HT-29 (cell line): ENCODE results near the gene PPP1R27. TPM values are rescaled to one million over a fixed set of nuclear protein-coding genes. Genes with fewer than 3 reads are reported as not detected.

Source experiments
- DNase-seq: peaks from one replicate; pipeline ENCODE4 v3.0.0-alpha.2; 2015; ENCODE audit warnings: low spot score
- total RNA-seq: library from RNA; depleted of rRNA; stranded (reverse); fragments of >200 nt; shearing (Covaris generic); gene quantifications from 2 replicates; pipeline ENCODE4 v1.2.3, GENCODE V29; 2014

The PPP1R27 gene
- total RNA-seq, 1 experiment from 2014 or later, result 3.0 TPM

DNA sequence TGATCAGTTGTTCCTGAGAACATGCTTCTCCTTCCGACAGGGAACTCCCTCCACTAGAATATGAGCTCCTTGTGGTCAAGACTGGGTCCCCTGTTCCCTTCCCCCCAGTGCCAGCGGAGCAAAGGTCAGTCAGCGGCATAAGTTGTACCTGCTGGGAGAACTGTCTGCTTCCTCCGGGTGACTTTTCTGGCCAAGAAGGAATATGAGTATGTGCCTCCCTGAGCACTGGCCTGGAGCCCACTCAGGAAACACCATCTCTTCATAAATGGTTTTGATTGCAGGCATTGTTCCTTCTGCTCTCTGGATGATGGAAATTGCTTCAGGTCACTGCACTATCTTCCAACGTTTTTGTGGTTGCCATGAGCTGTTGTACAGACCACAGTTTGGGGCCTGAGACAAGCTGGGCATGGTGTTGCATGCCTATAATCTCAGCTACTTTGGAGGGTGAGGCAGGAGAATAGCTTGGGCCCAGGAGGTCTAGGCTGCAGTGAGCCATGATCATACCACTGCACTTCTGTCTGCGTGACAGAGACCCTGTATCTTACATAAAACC, 28.3 kb upstream of the PPP1R27 start:
- DNase-seq, result no peak

DNA sequence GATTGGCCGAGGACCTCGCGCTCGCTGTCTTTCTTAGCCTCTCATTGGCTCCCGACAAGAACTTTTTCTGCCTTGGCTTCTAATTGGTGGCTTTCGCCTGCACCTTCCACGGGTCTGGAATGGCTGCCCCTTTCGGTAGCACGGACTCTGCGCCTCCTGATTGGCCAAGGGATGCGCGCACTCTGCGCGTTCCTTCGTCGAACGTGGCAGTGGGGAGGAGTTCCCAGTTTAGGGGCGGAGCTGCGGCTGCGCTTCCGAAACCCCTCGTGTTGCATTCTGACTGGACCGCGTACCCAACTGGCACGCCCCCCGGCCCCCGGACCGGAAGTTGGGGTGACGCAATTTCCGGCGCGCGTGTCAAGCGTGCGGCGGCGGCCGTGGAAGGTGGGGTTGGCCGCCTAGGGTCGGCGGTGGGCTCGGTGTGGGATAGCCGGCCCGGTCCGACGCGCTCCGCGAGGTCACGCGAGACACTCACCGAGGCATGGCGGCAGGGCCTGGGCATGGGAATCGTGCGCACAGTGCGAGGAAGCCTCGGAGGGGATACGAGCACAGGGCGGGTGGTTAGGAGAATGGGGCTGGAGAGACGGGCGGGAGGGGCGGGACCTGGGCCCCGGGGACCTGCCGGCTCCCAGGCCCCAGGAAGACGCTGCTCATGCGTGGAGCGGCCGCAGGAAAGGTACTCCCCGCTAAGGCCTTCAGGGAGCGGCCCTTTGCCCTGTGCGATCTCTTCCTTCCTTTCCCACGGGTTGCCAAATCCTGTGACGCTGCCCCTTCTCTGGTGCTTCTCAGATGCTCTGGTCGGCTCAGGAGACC, 26.1 kb upstream of the PPP1R27 start:
- peak; percentile 99 for DNase-seq

DNA sequence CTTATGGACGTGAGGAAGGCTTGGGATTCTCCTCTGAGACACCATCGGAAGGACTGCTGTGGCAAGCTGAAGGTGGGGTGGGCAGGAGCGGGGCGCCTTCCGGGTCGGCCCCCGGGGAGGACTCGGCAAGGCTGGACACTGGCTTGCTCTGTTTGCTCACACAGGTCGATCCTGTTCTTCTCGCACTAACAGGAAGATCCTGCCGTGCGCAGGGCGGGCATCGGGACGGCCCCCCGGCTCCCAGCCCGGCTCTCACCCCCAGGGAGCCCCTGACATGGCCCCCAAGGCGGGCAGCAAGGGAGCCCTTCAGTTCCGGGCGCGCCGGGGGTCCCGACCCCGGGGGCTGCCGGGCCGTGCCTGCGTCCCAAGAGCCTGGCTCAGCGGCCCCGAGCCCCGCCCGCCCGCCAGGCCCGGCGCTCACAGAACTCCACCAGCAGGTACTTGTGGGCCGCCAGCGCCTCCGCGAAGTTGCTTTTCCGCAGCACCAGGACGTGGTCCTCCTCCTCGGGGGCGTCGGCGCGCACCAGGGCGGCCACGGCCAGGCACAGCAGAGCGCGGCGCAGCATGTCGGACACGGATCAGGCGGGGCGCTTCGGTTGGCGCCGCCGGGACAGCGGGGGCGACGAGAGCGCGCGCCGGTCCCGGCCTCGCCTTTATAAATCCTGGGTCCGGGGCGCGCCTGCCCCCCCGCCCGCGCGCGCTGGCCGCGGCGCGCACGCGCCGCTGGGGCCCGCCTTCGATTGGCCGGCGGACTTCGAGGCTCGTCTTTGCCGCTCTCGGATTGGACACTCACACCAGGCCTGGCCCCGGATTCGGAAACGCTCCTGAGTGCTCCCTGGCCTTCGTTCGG, 25.3 kb upstream of the PPP1R27 start, which contains the start of gene P4HB:
Gene P4HB, minus strand, starts transcription at position 630 of the 850 bp plus-strand sequence. Its CDS starts 64 bp downstream, at position 566.
- peak; percentile 49 for DNase-seq

DNA sequence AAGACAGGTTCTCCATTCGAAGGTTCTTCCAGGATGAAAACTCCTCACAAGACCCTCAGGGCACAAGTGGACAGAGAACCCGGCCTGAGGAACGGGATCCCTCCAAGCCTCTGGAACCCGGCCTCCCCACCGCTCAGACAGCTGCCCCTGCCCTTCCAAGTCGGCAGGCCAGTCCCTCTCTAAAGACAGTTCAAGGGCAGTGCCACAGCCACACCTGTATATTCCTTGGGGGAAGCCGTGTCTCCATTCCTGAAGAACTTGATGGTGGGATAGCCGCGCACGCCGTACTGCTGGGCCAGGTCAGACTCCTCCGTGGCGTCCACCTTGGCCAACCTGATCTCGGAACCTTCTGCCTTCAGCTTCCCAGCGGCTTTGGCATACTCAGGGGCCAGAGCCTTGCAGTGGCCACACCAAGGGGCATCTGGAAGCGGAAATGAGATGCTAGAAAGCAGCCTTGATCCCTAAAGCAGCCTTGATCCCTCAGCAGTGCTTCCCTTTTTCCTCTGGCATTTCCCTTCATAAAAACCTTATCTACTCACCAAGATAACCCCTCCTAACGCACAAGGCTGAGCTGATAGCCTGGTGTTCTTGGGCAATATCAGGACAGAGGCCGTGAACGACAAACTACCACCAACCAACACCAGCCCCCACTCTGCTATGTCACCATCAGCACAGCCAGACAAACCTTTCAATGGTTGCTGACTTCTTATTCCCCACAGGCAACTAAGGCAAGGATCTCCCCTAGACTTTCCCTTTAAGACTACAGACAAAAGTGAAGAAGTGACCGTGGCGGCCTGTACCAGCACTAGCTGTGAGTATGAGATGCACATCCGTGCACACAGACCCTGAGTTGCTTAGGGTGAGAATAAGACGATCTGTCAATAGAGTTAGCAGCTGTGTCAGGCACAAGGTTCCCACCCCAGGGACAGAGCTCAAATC, 24.4 kb upstream of the PPP1R27 start:
- DNase-seq, result no peak

DNA sequence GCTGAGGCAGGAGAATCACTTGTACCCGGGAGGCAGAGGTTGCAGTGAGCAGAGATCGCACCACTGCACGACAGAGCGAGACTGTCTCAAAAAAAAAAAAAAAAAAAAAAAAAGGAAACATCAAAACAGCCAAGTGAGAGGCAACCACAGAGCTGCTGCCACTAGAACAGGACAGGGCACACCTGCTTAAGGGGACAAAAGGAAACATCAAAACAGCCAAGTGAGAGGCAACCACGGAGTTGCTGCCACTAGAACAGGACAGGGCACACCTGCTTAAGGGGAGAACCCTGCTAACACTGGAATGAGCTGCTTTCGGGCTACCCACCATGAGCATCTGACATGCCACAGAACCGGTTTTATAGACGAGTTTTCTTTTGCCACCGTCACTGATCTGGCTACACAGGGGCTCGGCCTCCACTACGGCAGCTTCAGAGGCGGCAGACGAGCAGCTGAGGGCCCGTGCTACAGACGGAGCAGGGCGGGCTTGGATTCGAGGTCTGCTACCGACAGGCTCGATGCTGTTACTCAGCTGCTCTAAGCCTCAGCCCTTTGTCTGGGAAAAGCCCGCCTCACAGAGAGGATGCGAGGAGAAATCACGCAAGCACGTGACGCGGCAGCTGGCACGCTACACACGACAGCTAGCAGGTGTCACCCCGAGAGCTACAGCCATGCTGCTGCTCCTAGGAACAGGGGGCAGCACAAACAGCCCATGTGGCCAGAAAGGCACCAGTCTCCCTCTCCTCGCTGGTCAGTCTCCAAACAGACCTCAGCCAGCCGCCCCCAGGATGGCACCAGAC, 23.5 kb upstream of the PPP1R27 start:
- DNase-seq, result peak; percentile 36

DNA sequence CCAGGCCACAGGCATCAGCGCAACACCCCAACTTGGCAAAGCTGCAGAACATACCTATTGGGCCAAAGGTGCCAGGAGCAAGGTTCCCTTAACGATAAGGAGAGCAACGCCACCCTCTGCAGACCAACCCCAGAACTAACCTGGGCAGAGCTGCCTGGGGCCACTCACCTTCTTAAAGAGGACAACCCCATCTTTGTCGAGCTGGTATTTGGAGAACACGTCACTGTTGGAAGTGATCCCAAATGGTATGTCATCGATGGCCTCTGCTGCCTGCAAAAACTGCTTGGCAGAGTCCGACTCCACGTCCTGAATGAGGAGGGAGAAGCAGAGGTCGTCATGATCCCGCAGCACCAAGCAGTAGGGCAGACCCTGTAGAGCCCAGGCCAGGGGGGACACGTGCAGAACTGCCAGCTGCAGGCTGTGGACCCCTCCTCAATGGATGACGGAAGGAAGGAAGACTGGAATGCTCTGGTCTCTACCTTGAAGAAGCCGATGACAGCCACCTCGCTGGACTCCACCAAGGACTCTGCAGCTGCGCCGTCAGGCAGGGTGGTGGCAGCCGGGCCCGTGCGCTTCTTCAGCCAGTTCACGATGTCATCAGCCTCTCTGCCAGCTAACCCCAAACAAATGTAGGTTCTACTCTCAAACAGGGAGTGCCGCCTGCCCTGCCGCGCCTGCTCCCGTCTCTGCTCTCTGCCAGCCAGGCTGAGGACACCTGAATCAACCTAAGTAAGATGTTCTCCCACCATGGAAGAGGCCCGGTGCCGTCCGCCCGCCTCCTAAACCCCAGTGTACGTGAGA, 20.3 kb upstream of the PPP1R27 start:
- DNase-seq, result peak; percentile 73

DNA sequence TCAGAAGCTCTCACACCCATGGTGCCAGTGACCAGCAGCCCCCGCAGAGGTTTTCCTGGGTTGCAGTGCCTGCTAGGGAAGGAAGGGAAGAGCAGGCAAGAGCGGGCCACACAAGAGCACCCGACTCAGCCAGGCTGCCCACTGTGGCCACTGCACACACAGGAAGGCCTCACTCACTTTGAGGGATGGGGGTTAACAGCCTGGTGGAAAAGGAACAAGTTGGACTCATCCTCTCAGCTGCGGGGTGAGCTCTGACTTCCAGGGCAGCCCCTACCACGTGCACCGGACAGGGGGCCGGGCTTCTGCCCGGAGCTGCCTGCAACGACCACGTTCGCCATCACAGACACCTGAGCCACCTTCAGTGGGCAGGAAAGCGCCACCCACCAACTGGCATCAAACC, 17.4 kb upstream of the PPP1R27 start:
- DNase-seq, result no peak

DNA sequence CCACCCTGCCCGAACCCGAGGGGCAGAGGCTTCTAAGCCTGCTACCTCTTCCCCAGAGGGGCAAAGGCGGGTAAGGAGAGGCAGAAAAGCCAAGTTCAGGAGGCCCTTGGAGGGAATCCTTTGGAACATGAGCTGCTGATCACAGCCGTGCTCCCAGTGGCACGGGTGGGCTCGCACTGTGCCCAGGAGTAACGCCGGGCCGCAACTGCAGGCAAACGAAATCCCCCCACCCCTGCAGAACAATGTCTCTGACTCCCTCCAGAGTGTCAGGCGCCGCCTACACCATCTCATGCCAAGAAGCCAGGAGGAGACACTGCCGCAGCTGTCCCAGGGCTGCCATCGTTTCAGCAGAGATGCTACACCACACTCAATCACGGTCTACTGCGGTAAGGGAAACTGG, 16.6 kb upstream of the PPP1R27 start:
- no peak for DNase-seq

DNA sequence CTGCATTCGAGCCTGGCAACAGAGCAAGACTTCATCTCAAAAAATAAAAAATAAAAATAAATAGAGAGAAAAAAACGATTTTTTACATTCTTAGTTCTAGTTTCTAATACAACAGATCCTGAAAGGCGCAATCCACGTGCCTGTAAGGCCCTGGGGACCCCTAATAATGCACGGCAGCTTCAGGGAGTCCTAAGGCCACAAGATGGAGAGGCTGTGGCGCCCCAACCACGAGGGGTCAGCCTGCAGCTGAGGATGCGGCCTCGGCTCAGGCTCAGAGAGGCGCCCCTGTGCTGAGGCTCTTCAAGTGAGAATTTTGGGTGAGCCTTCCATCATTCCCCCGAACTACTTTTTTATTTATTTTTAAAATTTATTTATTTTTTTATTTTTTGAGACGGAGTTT, 14.6 kb upstream of the PPP1R27 start:
- no peak for DNase-seq

DNA sequence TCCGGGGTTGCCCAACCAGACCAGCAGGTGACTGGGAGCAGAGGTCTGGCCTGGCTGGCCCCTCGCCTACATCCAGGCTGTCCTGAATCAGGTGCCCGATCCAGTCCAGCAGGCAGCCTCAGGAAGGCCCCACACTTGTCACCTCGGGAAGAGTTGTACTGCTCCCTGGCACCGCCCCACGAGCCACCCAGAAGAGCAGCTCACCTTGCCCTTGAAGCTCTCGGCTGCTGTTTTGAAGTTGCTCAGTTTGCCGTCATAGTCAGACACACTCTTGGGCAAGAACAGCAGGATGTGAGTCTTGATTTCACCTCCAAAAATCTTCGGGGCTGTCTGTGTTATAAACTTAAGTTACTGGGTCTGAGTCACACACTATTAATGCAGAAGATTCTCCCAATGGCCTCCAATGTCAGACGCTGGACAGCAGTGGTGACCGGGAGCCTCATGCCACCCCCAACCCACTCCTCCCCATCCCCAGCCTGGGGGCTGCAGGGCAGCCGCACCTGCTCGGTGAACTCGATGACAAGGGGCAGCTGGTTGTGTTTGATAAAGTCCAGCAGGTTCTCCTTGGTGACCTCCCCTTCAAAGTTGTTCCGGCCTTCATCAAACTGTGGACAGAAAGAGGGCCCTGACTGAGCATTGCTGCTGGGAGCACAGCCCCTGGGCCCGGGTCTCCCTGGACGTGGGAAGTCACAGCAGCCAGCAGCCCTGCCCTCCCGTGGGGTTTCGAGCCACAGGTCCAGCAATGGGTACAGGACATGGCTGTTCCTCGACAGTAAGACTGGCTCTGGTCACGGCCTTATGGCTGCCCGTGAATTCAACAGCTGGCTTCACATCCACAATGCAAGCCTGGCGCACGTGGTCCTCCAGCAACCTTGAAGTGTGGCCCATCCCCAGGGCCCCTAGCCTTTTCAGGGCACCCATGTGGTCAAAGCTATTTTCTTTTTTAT, 12.2 kb upstream of the PPP1R27 start:
- DNase-seq, result no peak

DNA sequence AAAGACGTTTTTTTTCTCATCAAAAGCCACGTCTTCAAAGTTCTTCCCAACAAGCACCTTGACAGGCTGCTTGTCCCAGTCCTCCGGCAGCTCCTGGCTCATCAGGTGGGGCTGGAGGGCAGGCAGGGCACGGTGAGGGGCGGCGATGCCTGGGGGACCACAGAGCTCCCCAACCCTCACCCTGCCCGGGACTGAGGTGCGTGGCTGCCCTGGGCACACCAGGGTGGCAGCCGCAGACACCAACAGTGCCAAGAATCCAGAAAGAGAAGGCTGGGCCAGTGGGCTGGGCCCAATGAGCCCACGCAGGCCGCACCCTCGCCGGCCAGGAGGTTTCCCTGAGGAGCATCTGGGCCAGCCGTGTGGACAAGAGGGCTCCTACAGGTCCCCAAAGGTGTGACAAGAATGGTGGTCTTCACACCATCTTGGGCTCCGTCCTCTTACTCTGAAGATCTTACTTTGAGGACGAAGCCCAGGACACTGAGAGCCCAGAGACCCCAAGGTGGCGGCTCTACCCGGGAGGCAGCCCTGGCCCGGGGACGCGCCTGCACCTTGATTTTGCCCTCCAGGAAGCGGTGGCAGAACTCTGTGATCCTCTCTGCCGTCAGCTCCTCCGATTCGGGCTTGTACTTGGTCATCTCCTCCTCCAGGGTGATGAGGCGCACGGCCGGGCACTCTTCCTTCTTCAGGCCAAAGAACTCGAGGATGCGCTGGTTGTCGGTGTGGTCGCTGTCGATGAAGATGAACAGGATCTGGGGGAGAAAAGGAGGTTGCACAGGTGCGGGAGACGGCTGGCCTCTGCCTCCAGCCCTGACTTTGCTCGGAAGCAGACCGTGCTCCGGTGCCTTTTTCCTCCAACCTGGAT, 11.3 kb upstream of the PPP1R27 start:
- DNase-seq, result no peak

DNA sequence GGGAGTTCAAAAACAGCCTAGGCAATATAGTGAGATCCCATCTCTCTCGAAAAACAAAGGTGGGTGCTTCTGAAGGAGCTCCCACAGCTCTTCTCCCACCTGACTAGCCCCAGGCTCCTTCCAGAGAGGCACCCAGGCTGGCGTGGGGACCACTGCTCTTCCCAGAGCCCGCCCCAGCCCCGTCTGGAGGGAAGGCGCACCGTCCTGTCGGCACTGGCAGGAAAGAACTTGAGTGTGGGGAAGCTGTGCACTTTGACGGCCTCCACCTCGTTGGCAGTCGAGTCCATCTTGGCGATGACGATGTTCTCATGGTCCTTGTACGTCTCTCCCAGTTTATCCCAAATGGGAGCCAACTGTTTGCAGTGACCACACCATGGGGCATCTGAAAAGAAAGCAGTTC, 10.5 kb upstream of the PPP1R27 start:
- DNase-seq, result no peak

DNA sequence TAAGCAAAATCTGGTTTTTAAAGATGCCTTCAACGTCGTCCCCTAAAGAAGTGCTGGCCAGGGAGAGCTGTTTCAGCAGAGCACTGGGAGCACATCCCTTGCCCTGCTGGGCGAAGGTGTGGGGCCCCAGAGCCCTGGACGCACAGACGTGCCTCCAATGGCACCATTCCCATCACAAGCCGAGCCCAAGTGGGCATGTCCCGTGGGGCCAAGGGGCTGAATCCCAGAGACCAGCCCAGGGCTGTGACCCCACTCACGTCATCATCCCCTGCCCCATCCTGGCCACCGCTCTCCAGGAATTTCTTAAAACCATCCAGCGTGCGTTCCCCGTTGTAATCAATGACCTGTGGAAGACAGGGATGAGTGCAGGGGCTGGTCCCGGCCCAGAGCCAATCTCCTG, 10.0 kb upstream of the PPP1R27 start:
- no peak for DNase-seq

DNA sequence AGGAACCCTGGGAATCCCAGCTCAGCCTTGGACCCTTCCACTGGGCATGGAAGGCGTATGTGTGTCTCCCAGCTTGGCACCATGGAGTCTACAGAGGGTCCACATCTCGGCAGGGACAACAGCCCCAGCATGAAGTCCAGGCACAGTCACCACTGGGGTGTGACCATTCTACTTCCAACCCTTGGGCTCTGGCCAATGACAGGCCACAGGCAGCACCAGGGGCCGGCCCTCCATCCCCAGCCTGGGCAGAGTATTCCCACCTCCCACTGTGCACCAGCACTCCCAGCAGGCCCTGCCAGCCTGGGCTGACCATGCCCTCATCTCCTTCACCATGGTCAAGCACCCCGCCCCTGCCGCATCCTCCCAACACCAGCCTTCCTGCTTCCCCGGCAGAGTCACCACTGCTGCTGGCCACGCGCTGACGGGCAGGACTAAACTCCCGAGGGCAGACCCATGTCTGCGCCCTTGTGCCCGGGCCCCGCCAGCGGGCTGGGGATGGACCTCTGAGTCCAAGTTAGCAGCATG, 9.5 kb upstream of the PPP1R27 start:
- no peak for DNase-seq

DNA sequence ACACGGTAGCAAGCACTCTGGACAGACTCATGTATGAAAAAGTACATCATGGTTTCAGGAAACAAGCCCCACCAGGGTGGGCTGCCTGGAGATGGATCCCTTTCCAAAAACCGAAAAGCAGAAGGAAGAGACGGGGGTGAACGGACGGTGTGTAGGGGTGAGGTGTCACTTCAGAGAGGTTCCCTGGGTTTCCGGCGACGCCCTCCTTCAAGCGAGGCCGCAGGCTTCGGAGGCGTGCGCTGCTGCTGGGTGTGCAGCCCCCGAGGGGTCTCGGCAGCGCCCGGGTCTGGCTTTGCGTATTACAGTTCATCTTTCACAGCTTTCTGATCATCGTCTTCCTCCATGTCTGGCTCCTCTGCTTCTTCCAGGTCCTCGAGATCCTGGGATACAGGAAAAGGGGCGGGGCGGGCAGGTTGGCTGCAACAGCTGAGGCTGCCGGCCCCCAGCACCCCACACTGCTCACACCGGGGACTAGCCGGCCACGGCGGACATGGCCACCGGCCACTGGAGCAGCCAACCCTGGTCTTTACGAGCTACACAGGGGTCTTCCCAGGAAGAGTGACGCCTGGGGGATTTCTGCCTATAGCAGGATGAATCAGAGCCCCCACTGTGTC, 9.0 kb upstream of the PPP1R27 start:
- no peak for DNase-seq

DNA sequence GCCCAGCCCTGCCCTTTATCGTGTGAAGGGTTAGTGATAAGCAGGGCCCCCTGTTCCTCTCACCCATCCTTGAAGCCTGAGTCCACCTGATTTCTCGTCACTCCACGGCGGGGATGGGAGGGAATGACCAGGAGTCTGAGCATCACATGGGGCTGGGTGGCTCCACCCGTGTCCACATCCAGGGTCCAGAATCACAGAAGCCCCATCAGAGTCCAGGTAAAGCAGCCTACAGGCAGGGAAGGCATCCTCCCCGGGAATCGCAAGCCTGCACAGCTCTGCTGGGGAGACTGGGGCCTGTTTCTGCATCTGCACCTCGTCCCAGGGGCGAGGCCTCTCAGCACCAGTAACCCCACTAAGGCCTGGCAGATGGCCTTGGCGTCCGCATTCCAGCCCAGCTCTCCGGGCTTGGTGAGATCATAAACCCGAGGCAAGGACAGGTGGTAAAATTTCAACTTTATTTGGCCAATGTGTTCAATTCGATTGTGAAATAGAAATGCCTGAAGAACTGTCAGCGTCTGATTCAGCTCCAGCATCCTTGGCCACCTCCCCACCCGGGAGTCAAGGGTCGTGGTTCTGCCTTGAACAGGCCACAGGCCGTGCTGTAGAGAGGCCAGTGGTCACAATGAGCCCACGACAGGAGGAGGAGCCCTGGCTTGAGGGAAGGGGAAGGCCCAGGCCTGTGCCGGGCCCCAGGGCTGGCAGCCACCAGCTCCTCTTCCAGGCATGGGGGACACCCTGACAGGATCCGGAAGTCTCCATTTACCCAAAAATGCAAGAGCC, 8.1 kb upstream of the PPP1R27 start:
- DNase-seq, result no peak
